Loucy (cell line): ENCODE data around the gene ARHGAP5.

Source experiments
- EZH2phosphoT487 ChIP-seq: fragments of 200-600 bp; IDR thresholded peaks from 2 replicates; pipeline ENCODE4 v1.6.1; 2018; ENCODE audit warnings: antibody characterized with exemption, mild to moderate bottlenecking, moderate library complexity, borderline replicate concordance
- TF ChIP-seq, protein P1 (sequence below): fragments of 200-600 bp; sonication (generic); conservative IDR thresholded peaks from 2 replicates; pipeline ENCODE4 v1.5.1; 2014; ENCODE audit warnings: mild to moderate bottlenecking, antibody characterized with exemption, low read length

- TF ChIP-seq, protein P1, sequence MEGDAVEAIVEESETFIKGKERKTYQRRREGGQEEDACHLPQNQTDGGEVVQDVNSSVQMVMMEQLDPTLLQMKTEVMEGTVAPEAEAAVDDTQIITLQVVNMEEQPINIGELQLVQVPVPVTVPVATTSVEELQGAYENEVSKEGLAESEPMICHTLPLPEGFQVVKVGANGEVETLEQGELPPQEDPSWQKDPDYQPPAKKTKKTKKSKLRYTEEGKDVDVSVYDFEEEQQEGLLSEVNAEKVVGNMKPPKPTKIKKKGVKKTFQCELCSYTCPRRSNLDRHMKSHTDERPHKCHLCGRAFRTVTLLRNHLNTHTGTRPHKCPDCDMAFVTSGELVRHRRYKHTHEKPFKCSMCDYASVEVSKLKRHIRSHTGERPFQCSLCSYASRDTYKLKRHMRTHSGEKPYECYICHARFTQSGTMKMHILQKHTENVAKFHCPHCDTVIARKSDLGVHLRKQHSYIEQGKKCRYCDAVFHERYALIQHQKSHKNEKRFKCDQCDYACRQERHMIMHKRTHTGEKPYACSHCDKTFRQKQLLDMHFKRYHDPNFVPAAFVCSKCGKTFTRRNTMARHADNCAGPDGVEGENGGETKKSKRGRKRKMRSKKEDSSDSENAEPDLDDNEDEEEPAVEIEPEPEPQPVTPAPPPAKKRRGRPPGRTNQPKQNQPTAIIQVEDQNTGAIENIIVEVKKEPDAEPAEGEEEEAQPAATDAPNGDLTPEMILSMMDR, result no peak
- TF ChIP-seq EZH2phosphoT487, result no peak
Observed at GRCh38 chr14:32208490-32208889, 131.4 kb downstream of the ARHGAP5 start.
